Measurements from ENCODE around the gene SORCS2.

The SORCS2 gene

DNA sequence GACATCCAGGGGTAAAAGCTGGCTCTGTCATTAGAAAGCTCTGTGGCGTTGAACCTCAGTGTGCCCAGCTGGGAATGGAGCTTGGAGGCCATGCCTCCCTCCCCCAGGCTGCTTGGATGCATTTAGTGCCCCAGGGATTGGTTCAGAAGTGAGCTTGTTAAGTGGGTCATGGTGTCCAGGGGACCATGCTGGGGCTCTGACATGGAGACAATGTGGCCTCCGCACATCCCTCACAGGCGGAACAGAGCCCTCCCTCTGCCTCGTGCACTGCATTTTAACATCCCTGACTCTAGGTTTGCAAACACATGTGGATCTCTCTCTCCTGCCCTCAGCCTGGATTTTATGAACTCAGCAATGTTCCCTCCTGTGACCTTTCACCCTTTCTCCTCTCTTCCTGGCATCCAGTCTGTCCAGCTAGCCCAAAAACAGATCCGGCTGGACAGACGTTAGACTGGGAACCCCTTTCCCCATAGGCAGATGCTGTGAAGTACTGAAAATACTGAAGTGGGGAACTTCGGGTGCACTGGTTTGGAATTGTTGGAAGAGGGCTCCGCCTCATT lies 81.5 kb downstream of the SORCS2 start:
- no peak for DNase-seq

- no peak for DNase-seq
Measured at GRCh38 chr4:7275067-7275466, 82.7 kb downstream of the SORCS2 start.

DNA sequence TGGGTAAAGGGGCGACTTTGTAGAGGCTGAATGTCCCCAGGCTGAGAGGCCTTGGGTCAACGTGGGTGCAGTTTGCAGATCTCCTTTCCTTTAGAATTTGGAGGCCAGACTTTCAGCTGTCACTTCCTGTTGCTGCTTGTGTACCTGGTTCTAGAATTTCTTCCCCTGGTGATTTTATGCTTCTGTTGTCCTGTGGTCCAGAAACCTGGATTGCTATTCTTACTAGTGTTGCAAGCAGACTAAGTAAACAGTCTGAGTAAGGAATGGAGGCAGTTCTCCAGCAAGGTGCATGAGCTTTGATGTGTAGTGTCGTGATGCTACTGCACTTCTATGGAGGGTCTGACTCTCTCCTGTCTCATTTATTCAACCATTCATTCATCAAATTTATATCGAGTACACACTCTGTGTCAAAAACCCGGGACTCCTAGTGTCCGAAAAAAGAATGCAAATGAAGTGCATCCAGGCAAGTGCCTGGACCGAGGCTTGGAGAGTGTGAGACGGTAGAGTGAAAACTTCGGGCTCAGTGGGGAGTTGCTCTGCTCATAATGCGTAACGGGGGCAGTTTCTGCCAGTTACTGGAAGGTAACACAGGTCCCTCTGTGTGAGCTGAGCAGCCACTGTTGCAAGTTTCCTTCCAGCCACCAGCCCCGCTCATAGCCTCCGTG lies 83.3 kb downstream of the SORCS2 start:
- DNase-seq, result no peak

- no peak for DNase-seq
Measured at GRCh38 chr4:7276515-7276914, 84.2 kb downstream of the SORCS2 start.

GRCh38 chr4:7278071-7278765 lies 85.9 kb downstream of the SORCS2 start:
- DNase-seq, result no peak

GRCh38 chr4:7278981-7279380 lies 86.6 kb downstream of the SORCS2 start:
- DNase-seq, result no peak

DNA sequence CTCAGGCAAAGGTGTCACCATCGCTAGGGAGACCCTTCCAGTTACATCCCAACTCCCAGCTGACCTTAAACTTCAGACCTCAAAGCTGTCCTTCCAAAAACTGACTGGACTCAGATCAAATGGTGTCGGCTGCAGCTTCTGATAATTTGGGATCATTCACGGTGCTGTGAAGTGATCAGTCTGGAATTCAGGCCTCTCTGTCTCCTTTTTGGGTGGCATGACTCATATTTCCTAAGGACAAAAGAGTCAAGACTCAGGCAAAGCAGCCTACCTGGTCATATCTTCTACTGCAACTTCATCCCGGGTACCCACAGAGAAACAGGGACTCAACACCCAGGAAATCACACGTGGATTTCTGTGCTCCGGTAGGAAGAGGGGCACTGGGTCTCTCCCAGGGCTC lies 87.6 kb downstream of the SORCS2 start:
- DNase-seq, result no peak

DNA sequence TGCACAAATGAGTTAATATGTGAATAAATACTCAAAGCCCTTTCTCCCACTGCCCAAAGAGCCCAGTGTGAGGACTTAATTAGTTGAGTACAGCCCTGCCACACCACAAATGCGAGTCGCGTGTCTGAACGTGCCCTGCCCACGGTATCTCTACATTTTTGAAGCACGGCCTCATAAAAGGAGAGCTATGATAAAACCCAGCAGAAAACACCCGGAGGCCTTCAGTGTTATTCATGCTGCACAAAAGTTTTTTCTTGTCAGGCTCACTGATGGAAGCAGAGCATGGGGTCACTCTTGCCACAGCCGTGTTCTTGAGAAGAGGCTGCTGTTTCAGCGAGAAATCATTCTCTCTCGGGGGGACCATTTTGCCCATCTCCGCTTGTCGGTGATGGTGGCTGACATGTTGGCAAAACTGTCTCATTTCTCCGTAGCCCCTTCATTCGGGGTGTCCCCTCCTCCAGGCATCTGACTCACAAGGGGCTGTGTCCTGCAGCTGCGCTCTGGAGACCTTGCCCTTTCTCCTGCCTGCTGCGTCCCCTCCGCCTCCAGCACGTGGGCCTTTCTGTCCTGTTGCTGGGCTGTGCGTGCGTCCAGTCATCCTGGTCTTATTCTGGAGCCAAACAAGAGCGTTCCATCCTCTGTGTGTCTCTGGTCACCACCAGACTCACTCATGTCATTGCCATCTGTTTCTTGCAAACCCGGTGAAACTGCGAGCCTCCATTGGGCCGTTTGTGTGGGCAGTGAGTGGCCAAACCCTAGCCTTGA lies 88.8 kb downstream of the SORCS2 start:
- DNase-seq, result no peak

GRCh38 chr4:7281691-7282665 lies 89.6 kb downstream of the SORCS2 start:
- no peak for DNase-seq

DNA sequence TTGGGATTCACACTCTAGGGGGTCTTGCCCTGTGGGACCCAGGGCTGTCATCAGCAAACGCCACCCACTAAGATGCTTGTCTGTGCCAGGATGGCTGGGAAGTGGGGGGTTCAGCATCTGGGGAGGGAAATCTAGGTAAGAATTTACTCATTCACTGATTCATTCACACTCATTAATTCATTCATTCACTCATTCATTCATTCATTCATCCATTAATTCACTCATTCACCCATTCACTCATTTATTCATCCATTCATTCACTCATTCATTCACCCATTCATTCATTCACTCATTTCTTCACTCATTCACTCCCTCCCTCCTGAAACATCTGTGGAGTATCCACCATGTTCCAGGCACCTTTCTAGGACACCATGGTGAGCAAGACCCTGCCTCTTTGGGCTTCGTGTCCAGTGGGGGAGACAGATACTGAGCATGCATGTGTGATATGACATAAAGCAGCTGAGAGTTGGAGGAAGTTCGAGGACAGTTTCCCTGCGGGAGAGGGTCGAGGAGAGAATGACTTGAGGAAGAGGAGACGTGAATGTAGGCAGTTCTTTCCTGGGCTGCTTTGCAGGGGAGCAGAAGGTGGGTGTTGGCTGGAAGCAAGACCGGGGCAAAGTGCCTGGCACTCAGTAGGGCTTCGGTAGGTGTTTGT lies 90.6 kb downstream of the SORCS2 start:
- no peak for DNase-seq

DNA sequence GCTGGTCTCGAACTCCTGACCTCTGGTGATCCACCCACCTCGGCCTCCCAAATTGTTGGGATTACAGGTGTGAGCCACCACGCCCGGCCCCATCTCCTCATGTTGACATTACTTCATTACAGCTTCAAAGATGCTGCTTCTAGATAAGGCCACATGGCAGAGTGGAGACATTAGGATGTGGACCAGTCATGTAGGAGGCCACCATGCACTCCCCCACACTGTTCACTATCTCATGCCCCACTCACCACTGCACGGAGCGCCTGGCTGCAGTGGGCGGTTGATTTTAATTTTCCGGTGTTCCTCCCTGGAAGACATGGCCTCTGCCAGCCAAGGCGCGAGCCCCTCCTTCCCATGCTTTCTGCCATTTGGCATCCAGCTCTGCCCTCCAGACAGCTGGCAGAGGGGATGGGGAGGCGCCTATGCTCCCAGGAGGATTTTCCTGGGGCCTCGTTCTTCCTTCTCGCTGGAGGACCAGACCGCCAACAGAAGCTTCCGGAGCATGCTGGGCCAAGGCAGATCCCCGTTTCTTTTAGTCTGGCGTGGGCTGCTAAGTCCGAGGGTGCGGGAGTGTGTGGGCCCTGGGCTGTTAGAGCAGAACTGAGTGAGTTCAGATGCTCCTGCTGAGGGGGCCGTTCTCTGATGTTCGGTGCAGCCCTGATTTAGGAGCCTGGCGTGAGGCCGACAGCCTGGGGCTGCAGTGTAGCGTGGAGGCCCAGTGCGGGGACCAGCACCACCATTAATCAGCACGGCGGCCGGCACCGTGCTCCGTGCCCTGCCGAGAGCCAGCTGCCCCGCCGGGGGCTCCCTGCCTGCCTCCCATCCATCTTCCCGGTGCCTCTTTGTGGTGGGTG lies 93.1 kb downstream of the SORCS2 start:
- DNase-seq, result no peak

DNA sequence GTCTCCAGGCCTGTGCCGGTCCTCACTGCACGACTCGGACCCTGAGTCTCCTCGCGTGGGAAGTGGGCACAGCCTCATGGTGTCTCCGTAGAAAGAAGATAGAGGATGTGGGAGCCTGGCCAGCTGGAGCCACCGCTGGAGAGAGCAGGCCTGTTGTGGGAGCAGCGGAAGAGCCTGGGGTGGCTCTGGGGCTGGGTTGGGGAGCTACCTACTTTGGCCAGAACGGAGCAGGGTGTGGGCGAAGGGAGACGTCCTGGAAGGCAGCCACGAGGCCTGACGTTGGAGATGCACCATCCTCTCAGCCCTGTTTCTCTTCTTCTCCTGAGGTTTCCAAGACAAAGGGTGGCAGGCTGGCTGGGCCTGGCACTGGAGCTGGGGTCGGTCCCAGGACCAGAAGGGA lies 93.8 kb downstream of the SORCS2 start:
- no peak for DNase-seq

- DNase-seq, result no peak
Measured at GRCh38 chr4:7286798-7287197, 94.5 kb downstream of the SORCS2 start.

- no peak for DNase-seq
Measured at GRCh38 chr4:7287274-7287917, 95.1 kb downstream of the SORCS2 start.

DNA sequence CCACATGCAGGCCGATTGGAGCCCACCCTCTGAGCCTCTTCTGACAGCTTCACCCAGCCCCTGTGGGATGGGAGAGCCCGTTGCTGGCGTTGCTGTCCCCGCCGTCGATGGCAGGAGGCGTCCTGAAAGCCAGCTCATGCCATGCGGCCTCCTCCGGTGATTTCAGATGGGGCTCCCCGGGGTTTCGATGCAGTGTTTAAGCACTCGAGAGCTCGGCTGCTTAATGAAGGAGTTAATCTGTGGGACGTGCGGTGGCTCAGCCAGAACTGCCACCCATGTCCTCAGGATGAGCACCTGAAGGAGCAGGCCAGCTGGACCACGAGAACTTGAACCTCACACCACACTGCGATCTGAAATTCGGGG lies 95.6 kb downstream of the SORCS2 start:
- DNase-seq, result no peak

DNA sequence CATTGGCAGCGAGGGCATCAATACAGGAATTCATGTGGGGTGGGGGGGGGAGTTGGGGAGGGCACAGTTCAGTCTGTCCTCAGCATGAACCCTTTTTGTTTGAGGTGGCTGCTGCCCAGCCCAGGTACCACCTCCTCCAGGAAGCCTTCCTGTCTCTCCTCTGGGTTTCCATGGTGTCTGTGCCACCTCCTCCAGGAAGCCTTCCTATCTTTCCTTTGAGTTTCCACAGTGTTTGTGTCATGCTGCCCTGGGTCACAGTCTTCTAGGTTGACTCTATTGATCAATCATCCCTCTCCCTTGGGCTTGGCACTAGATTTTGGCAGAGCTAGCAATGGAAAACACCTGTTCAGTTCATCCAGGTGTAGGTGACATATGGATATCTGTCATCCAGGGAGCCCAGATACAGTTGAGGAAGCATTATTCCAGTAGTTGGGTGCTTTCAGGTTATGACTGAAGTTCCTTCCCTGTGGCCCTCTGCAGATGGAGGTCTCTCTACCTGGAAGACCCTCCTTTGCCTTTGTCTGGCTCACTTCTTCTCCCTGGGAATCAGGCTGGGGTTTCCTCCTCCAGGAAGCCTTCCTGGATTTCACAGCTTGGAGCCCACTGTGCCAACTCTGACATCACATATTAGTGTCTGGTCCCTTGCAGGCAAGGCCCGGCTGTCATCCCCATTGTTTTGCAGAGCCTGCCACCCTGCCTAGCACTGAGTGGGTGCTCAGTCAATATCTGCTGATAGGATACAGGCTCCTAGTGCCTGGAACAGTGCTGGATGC lies 96.6 kb downstream of the SORCS2 start:
- no peak for DNase-seq

DNA sequence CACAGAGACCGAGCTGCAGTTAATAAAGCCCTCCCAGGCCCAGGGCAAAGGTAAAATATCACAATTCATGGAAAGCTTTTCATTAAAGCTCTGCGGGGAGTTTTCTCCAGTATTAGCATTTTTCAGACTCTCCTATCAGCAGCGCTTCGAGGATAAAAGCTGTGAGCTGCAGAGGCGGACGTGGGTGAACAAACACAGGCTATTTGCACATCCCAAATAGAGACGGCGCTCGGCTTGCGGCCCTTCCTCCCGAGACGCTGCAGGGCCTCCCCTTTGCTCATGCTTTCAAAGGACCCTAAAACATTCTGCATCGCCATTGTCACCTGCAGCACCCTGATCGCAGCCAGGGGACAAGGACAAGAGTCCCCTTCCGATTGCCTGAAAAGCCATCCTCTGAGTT lies 97.3 kb downstream of the SORCS2 start:
- DNase-seq, result no peak

DNA sequence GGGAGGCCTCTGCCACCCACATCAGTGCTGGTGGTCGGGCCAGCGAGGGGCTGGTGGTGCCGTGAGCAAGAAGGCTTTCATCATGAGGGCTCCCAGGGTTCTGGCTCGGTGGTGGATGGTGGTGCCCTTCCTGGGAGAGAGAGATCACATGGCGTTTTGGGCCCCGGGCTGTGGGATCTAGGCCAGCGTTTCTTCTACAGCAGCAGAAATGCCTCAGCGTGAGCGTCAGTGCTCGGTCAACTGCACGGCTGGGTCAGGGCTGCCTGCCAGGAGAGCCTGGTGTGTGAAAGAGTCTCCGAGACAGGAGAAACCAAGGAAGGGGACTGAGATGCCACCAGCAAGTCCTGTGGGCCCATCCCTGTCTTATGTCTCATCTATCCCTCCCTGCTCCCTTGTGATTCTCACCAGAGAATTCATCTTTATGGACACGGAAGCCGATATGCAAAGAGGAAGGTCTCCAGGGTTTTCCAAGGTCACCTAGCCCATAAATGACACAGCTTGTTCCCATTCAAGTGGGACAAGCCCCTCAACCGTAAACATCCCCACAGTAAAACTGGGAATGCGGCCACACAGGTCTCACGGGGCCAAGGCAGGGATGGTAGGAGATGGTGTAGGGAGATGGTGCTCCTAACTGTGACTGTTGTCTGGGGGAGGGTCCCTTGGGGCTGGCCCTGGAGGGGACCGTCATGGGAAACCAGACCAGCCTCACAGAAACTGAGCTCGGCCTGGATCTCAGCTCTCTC lies 99.2 kb downstream of the SORCS2 start:
- no peak for DNase-seq

GRCh38 chr4:7293703-7294102 lies 101.4 kb downstream of the SORCS2 start:
- DNase-seq, result no peak
